Cardiac muscle cell (in vitro differentiated cells and primary cell): Measurements from ENCODE around the gene RCC2. TPM values are rescaled to one million over a fixed set of nuclear protein-coding genes. Genes with fewer than 3 reads are reported as not detected.

Source experiments
- DNase-seq, 2 donors: peaks; one replicate each; pipeline versions ENCODE4 v3.0.0 to v3.0.0-alpha.2; 2010 to 2017; ENCODE audit warnings: low read depth in 1 of 2, low spot score in 1 of 2
- H3K27ac ChIP-seq: fragments of 200-600 bp; sonication (generic); 2 replicates; pipeline ENCODE4 v1.5.1; 2016
- H3K27me3 ChIP-seq: fragments of 200-600 bp; sonication (generic); 2 replicates; pipeline ENCODE4 v1.6.0; 2016; ENCODE audit warnings: control low read depth
- H3K36me3 ChIP-seq: fragments of 200-600 bp; sonication (generic); 2 replicates; pipeline ENCODE4 v1.5.1; 2016; ENCODE audit warnings: control low read depth
- H3K4me1 ChIP-seq: fragments of 200-600 bp; sonication (generic); 2 replicates; pipeline ENCODE4 v1.8.1; 2017; ENCODE audit warnings: low read depth, mild to moderate bottlenecking, mixed run types
- H3K4me3 ChIP-seq: fragments of 200-600 bp; sonication (generic); 2 replicates; pipeline ENCODE4 v1.5.1; 2016; ENCODE audit warnings: mild to moderate bottlenecking
- H3K9me3 ChIP-seq: fragments of 200-600 bp; sonication (generic); 2 replicates; pipeline ENCODE4 v1.5.1; 2017; ENCODE audit warnings: low read depth, mild to moderate bottlenecking, control low read depth
- polyA plus RNA-seq: library from polyadenylated mRNA; unstranded; fragments of >200 nt; fragmentation: Nextera tagmentation; extraction: Ambion mirVana; gene quantifications from 2 replicates; pipeline ENCODE4 v1.2.1, GENCODE V29; 2016
- total RNA-seq: library from RNA; depleted of rRNA; stranded (reverse); fragments of >200 nt; gene quantifications from 2 replicates; pipeline ENCODE4 v1.2.3, GENCODE V29; 2016
- TF ChIP-seq, protein P1 (sequence below): IDR thresholded peaks from 2 replicates; pipeline ENCODE4 v1.5.1; 2012; ENCODE audit warnings: low read depth, mild to moderate bottlenecking, low read length

The RCC2 gene
- total and polyA plus RNA-seq, 2 experiments from 2014 or later, result 34.0 to 61.5 TPM

DNA sequence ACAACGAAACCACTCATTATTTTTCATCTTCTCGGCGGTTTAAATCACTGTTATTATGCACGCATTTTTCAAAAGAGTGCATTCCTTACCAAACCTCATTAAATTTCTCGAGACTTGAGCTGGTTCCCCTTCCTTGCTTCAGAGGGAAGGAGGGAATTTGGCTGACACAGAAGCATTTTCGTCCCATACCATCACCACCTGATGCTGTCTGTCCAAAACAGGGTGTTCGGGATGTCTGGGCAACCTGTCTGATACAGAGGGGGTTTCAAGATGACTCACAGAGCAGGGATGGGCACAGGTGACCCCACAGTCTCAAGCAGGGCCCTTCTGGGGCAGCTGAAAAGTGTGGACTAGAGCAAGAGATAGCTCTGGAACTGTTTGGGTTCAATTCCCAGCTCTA, 12.3 kb upstream of the RCC2 start:
- no peaks in the 10 kb centered on the region for H3K27me3 ChIP-seq
- H3K27ac ChIP-seq, result no peak overlapping the region
- no peaks in the 10 kb centered on the region for H3K9me3 ChIP-seq
- no peak overlapping the region for H3K4me3 ChIP-seq
- TF ChIP-seq, protein P1, sequence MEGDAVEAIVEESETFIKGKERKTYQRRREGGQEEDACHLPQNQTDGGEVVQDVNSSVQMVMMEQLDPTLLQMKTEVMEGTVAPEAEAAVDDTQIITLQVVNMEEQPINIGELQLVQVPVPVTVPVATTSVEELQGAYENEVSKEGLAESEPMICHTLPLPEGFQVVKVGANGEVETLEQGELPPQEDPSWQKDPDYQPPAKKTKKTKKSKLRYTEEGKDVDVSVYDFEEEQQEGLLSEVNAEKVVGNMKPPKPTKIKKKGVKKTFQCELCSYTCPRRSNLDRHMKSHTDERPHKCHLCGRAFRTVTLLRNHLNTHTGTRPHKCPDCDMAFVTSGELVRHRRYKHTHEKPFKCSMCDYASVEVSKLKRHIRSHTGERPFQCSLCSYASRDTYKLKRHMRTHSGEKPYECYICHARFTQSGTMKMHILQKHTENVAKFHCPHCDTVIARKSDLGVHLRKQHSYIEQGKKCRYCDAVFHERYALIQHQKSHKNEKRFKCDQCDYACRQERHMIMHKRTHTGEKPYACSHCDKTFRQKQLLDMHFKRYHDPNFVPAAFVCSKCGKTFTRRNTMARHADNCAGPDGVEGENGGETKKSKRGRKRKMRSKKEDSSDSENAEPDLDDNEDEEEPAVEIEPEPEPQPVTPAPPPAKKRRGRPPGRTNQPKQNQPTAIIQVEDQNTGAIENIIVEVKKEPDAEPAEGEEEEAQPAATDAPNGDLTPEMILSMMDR, result no peak
- H3K36me3 ChIP-seq, result no peaks in the 10 kb centered on the region
- no peak for DNase-seq
- H3K4me1 ChIP-seq, result no peaks in the 10 kb centered on the region

DNA sequence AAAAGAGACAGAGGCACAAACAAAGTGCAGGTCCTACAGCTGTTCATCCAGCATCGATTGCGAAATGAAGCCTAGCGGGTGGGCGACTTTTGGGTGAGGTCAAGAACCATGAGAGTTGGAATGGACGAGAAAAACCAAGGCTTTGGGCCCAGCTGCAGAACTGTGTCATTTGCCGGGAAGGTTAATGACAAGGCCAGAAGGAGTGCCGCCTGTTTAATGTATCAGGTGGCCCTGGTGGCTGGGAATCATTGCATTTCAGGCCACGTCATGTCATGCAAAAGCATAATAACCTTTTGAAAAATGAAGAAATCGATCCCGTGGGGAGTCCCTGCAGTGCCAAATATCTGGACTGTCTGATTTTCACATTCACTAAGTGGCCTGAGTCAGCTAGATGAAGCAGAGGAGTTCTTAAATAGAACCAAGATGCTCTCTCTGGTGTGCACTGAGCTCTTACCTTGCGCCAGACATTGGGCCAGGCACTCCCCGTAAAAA, 8.1 kb upstream of the RCC2 start:
- Histone ChIP-seq H3K27ac (no peak overlapping the region), H3K36me3 (no peaks in the 10 kb centered on the region), H3K9me3 (no peaks in the 10 kb centered on the region), H3K27me3 (no peaks in the 10 kb centered on the region), H3K4me1 (no peaks in the 10 kb centered on the region), H3K4me3 (no peak overlapping the region)
- TF ChIP-seq, protein P1, result no peak
- DNase-seq, result no peak

DNA sequence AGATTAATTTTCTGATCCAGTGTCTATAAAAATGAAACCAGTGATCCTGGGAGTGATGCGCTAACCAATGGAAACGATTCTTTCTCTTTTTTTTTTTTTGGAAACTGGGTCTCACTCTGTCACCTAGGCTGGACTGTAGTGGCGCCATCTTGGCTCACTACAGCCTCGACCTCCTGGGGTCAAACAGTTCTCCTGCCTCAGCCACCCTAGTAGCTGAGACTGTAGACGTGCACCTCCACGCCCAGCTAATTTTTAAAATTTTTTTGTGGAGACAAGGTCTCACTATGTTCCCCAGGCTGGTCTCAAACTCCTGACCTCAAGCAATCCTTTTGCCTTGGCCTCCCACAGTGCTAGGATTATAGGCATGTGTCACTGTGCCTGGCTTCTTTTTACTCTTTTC, 3.4 kb upstream of the RCC2 start:
- TF ChIP-seq, protein P1, result no peak
- Histone ChIP-seq H3K27ac (no peak overlapping the region), H3K36me3 (no peaks in the 10 kb centered on the region)

DNA sequence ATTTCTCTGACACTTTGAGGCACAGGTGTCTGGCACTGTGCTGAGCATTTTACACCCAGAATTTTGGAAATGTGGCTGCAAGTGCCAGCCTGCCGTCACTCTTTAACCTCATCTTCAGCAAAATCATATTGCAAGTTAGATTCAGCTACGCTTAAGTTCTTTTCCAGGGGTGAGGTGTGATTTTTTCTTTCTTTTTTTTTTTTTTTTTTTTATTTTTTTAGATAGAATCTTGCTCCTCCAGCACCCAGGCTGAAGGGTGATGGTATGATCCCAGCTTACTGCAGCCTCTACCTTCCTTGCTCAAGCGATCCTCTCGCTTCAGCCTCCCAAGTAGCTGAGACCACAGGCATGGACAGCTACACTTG, 2.5 kb upstream of the RCC2 start:
- TF ChIP-seq, protein P1, result no peak
- no peak for DNase-seq
- H3K36me3 ChIP-seq, result no peaks in the 10 kb centered on the region
- no peak overlapping the region for H3K27ac ChIP-seq
- no peak overlapping the region for H3K4me3 ChIP-seq
- H3K9me3 ChIP-seq, result no peaks in the 10 kb centered on the region
- H3K27me3 ChIP-seq, result peaks cover 20% of the 10 kb centered on the region
- H3K4me1 ChIP-seq, result peaks cover 12% of the 10 kb centered on the region

More for the DNA sequence above, 3.4 kb upstream of the RCC2 start:
- Histone ChIP-seq H3K4me3 (no peak overlapping the region), H3K27me3 (peaks cover 20% of the 10 kb centered on the region), H3K9me3 (no peaks in the 10 kb centered on the region), H3K4me1 (peaks cover 12% of the 10 kb centered on the region)
- no peak for DNase-seq

DNA sequence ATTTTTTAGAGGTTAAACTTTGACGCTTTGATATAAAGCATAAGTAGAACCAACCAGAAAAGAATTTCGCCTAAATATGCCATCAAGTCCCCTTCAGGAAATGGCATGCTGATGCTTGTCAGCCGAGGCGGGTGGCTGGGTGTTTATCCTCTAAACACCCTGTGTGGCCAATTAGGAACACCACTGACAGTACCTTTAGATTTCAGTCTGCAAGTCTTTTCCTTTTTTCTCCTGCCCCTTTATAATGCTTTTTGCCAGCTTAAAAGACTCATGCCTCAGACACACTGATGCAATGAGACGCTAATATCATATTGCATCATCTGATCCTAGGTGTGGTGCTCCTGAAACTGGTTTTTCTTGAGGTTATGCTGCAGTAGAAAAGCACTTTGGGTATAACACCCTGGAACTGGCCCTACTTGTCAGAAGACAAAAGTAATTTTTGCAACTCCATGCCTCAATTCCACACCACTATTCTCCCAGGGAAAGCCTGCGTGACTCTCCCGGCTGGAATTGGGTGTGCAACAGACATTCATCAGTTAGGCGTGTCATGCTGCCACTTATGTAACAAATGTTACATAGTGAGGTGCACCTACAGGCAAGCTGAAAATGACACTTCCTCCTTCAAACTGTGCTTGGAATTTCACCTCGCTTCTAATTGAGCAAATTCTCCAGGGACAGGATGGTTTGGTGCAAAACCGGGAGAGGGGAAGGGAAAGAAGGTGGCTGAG, 2.0 kb upstream of the RCC2 start:
- peak in 1 of 2 donors; percentile 58 for DNase-seq
- H3K36me3 ChIP-seq, result no peaks in the 10 kb centered on the region
- peaks cover 20% of the 10 kb centered on the region for H3K27me3 ChIP-seq
- TF ChIP-seq, protein P1, result no peak
- no peaks in the 10 kb centered on the region for H3K9me3 ChIP-seq
- H3K4me1 ChIP-seq, result peaks cover 12% of the 10 kb centered on the region
- no peak overlapping the region for H3K4me3 ChIP-seq
- no peak overlapping the region for H3K27ac ChIP-seq
